ENCODE results near the gene DDX47.
A peak's percentile ranks its signal among the peaks of the same experiment; 100 is the strongest.

Gene DDX47
- total RNA-seq: 4.7 to 9.5 (median 7.1) reads per million in 4 experiments

DNA sequence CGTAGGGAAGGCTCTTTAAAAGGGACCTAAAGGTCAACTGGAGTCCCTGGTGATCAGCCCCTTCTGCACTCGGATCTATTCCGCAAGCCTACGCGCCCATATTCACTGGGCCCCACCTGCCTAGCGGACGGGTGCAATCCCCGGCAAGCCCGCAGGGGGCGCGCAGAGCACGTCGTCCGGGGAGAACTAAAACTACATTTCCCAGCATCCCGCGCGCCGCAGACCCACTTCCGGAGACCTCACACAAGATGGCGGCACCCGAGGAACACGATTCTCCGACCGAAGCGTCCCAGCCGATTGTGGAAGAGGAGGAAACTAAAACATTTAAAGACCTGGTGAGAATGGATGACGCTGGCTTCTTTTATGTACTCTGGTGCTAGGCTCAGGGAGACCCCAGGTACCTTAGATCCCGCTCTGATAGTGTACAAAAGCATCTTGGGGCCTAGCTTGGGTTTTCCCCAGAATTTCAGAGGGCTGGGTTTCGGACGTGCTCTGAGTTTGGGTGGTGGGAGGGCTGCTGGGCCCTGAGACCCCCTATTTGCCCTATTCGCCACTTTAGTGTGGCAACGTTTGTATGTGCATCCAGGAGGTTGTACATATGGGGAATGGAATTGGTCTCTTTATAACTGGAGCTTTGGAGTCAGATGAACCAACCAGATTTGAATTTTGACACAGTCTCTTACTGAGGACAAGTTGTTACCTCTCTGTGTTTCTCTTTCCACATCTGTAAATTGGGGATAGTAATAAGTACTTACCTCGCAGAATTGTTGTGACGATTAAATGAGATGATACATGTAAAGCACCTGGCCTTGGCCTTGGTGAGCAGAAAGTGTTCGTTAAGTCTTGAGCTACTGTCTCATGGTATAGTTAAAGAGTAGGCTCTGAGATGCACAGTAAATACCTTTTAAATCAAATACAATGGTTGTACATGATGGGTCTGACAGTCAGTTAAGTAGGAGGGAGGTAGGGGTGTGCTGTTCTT, at the start of gene DDX47:
Gene DDX47, plus strand, starts transcription at position 227 of the 982 bp plus-strand sequence. Its CDS starts 22 bp downstream, at position 249.
- peak; percentile 96 for DNase-seq

DNA sequence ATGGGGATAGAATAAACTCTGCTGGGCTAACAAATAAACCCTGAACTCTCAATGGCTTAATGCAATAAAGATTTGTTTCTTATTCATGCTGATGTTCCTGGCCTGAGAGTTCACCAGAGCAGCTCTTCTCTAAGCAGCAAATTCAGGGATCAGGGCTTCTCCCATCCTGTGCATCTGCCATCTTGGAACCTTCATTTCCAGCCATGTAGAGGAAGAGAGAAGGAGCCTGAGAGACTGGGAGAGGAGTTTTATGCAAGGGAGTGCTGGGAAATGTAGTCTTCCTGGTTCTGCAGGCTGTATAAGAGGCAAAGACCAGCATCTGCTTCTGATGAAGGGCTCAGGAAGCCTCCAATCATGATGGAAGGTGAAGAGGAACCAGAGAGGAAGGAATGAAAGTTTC, 48.3 kb upstream of the DDX47 start:
- DNase-seq: no peak

GRCh38 chr12:12770262-12770661, 42.9 kb upstream of the DDX47 start:
- no peak for DNase-seq

DNA sequence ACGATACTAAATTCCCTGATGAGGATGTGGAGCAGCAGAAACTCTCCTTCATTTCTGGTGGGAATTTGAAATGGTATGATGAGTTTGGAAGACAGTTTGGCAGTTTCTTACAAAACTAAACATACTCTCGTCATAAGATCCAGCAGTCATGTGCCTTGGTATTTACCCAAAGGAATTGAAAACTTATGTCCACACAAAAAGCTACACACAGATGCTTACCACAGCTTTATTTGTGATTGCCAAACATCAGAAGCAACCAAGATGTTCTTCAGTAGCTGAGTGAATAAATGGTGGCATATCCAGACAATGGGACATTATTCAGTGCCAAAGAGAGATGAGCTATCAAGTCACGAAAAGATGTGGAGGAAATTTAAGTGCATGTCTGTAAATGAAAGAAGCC, 38.4 kb upstream of the DDX47 start:
- no peak for DNase-seq

DNA sequence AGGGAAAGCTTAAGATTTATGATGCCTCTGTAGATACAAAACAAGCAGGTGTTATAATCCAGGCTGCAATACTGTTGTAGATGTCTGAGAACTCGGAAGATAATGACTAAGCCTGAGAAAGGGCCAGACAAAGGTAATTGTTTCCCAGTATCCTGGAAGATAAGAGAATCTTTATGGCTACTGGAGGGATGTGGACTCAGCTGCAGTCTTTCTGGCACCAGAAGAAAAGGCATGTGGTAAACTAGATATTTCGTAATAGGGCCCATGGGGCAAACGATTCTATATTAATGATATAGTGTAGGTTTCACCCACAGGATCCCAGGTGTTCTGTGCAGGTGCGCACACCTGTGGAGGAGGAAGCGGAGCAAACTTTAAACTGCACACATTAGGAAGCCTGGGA, 36.9 kb upstream of the DDX47 start:
- no peak for DNase-seq

GRCh38 chr12:12777092-12777491, 36.1 kb upstream of the DDX47 start:
- DNase-seq: no peak

- no peak for DNase-seq
Measured at GRCh38 chr12:12779007-12779406, 34.1 kb upstream of the DDX47 start.

DNA sequence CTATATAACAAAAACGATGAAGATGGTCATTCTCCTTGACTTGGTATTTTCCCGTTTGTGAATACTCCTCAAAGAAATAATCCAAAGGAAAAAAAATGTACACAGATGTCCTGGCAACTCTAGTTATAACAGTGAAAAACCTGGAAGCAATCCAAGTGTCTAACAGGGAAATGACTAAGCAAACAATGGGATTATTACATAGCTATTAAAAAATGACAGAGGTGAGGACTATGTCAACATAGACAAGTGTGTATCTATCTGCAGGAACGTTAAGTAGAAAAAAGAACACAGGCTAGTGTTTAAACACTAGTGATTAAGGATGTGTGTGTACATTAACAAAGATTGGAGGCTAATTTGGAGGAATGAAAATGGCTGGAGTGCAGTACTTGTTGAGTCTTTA, 33.6 kb upstream of the DDX47 start:
- no peak for DNase-seq

DNA sequence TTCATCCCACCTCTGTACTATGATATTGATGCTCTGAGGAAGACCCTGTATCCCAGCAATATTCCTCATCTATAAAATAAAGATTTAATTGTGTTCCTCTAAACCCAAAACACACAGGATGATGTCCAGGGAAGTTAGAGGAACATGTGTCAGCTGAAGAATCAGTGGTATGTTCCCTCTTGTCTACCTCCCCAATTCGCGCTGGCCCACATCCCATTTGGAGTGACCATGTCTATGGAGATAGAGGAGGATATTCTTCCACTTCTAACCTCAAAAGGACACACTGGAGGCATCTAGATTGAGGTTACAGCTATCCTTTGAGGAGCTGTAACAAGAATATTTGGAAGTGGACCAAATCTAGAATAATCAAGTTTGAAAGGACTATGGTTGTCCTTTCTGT, 29.0 kb upstream of the DDX47 start:
- DNase-seq: no peak

- no peak for DNase-seq
Measured at GRCh38 chr12:12784911-12785814, 28.0 kb upstream of the DDX47 start, which contains the start of gene APOLD1. Gene APOLD1 (plus strand): TSS chr12:12785659. CDS start chr12:12785692, 33 bp downstream.

GRCh38 chr12:12786351-12786705, 26.8 kb upstream of the DDX47 start:
- no peak for DNase-seq

DNA sequence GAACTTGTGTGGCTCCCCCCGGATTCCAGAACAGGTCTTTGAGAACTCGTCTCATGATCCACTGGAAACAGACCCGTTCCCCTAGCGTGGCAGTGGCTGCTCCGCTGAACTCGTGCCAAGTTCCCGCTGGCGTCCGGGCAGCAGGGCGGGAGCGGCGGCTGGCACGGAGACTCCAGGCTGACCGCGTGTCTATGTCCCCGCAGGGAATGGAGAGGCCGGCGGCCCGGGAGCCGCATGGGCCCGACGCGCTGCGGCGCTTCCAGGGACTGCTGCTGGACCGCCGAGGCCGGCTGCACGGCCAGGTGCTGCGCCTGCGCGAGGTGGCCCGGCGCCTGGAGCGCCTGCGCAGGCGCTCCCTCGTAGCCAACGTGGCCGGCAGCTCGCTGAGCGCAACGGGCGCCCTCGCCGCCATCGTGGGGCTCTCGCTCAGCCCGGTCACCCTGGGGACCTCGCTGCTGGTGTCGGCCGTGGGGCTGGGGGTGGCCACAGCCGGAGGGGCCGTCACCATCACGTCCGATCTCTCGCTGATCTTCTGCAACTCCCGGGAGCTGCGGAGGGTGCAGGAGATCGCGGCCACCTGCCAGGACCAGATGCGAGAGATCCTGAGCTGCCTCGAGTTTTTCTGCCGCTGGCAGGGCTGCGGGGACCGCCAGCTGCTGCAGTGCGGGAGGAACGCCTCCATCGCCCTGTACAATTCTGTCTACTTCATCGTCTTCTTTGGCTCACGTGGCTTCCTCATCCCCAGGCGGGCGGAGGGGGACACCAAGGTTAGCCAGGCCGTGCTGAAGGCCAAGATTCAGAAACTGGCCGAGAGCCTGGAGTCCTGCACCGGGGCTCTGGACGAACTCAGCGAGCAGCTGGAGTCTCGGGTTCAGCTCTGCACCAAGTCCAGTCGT, 26.2 kb upstream of the DDX47 start:
- peak; percentile 56 for DNase-seq

- DNase-seq: no peak
Measured at GRCh38 chr12:12788131-12788530, 25.0 kb upstream of the DDX47 start.

GRCh38 chr12:12788675-12789368, 24.3 kb upstream of the DDX47 start:
- peak; percentile 33 for DNase-seq

DNA sequence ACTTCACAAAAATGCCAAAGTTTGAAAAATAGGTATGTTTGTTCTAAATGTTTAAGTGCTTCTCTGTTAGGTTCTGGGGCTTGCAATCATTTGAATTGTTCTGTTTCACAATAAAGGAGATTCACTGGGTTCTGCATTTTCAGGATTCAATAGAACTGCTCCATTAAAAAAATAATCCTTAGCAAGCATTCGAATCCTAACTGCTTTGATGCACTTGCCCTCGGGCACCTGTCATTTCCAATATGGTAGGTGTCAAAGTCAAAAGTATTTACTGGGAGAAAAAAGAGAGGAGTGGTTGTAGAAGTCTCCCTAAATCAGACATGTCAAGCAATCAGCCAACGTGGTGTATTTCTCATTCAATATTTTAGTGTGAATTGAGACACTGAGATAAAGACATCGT, 22.2 kb upstream of the DDX47 start:
- no peak for DNase-seq

- DNase-seq: no peak
Measured at GRCh38 chr12:12791756-12792369, 21.3 kb upstream of the DDX47 start.

DNA sequence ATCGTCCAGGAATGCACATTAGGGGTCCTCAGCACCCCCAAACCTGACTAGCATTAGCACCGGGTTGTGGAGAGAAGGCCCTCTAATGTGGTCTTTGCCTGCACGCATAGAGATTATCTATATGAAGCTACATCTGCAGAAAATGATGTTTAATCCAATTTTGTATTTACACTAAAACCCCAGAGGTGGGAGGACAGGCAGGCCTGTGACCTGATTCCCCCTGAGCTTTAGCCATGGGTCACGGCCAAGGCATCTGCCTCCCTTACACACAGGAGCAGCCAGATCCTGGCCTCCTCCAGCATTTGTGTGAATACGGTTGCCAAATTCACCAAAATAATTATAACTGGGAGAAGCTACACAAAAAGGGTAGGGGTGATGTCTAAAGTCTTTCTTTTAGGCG, 20.7 kb upstream of the DDX47 start:
- DNase-seq: no peak

DNA sequence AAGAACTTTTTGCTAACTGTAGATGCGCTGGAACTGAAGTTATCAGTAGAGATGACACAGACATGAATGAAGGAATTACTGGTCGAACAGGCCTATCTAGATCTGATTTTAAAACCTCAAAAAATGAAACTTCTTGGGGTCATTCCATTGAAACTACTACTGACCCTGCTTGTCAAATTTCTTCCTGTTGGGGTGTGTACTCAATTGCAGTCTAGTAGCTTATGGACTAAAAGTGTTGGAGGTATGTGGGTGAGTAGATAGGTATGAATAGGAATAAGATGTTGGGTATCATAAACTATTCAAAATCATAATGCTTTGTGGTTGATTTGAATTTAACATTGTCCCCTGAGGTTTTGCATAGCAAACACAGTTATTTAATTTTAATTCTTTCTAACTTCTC, 18.5 kb upstream of the DDX47 start:
- DNase-seq: no peak

DNA sequence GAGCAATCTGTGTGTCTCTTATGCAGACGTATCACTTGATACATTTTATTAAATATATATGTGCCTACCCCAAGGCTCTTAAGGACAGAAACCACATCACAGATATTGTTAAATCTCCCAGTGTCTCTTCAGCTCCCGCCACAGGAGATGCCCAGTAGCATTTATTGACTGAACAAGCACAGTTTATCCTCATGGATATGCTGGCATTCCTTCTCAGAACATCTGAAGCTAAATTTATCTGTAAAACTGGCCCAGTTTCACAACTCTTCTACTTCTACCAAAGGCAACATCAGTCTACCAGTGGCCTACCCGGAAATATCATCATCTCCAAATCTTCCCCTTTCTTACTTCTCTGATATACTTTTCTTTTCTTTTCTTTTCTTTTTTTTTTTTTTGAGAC, 17.0 kb upstream of the DDX47 start:
- DNase-seq: no peak

GRCh38 chr12:12796928-12797793, 16.0 kb upstream of the DDX47 start:
- DNase-seq: no peak
